OCI-LY7 (cell line): Measurements from ENCODE around the gene MSTN.

ENCODE experiments used
- EZH2phosphoT487 ChIP-seq: fragments of 200-600 bp; sonication (generic); IDR thresholded peaks from 2 replicates; pipeline ENCODE4 v1.6.1; 2018; ENCODE audit warnings: low read depth, borderline replicate concordance, mild to moderate bottlenecking, mixed run types, antibody characterized with exemption, low read length, moderate library complexity, mixed read lengths
- TF ChIP-seq, protein P1 (sequence below): fragments of 200-600 bp; sonication (generic); conservative IDR thresholded peaks from 2 replicates; pipeline ENCODE4 v1.5.1; 2014; ENCODE audit warnings: mild to moderate bottlenecking, antibody characterized with exemption, low read length, moderate library complexity, mixed read lengths

DNA sequence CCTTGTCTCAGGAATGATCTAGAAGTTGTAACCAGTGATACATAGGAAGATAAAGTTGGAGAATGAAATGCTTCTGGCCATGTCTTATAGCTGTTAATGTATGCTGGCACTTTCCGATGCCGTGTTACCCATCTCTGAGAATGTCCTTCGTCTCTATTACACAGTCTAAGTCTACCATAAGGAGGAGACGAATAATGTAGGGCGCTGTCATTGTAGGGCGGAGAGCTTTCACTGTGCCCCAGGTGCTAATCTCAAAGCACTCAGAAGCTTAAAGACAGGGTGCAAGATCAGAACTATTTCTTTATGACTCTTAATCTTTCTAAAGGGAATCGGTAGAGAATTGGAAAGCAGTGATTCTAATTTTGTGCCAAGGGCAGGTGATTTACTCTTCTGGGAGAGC, 48.2 kb upstream of the MSTN start:
- TF ChIP-seq, protein P1, sequence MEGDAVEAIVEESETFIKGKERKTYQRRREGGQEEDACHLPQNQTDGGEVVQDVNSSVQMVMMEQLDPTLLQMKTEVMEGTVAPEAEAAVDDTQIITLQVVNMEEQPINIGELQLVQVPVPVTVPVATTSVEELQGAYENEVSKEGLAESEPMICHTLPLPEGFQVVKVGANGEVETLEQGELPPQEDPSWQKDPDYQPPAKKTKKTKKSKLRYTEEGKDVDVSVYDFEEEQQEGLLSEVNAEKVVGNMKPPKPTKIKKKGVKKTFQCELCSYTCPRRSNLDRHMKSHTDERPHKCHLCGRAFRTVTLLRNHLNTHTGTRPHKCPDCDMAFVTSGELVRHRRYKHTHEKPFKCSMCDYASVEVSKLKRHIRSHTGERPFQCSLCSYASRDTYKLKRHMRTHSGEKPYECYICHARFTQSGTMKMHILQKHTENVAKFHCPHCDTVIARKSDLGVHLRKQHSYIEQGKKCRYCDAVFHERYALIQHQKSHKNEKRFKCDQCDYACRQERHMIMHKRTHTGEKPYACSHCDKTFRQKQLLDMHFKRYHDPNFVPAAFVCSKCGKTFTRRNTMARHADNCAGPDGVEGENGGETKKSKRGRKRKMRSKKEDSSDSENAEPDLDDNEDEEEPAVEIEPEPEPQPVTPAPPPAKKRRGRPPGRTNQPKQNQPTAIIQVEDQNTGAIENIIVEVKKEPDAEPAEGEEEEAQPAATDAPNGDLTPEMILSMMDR: no peak
- no peak for TF ChIP-seq EZH2phosphoT487
